Epithelial cell of esophagus (primary cell): ENCODE measurements around the gene PRELP.
A peak's percentile ranks its signal among the peaks of the same experiment; 100 is the strongest.

Experiments used
- DNase-seq: peaks from one replicate; pipeline ENCODE4 v3.0.0; 2010; ENCODE audit warnings: low read depth
- H3K4me3 ChIP-seq: 2 replicates; pipeline ENCODE4 v1.5.1; 2011; ENCODE audit warnings: mild to moderate bottlenecking, low read length, control low read depth
- CTCF ChIP-seq: IDR thresholded peaks from 2 replicates; pipeline ENCODE4 v1.5.1; 2011; ENCODE audit warnings: low read depth, mild to moderate bottlenecking, low read length, control low read depth, inconsistent platforms; ENCODE audit not compliant: insufficient read depth; ENCODE audit errors: missing control alignments

The PRELP gene

GRCh38 chr1:203536575-203536974 is 61.0 kb downstream of the PRELP start:
- TF ChIP-seq CTCF = no peak
- DNase-seq = no peak
- H3K4me3 ChIP-seq = no peak overlapping the region

GRCh38 chr1:203536980-203537455 is 61.4 kb downstream of the PRELP start:
- DNase-seq = peak; percentile 90
- no peak overlapping the region for H3K4me3 ChIP-seq
- TF ChIP-seq CTCF = no peak

GRCh38 chr1:203537806-203538464 is 62.3 kb downstream of the PRELP start:
- TF ChIP-seq CTCF = no peak
- H3K4me3 ChIP-seq = no peak overlapping the region
- DNase-seq = no peak

DNA sequence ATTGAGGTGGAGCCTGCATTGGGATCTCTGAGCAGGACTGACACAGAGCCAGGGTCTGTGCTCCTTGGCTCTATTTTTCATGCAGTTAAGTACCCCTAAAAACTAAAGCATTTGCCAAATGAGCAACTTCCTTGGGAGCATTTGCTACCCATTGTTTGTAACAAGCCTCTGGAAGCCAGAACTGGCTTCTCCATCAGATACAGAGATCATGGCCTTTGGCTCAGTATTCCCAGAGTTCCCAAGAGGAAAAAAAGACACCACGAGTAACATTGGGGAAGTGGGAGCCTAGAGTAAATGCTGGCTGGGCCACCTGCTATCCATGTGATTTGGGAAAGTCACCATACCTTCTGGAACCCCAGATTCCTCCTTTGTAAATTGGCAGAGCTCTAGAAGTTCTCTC is 63.1 kb downstream of the PRELP start:
- no peak for TF ChIP-seq CTCF
- DNase-seq = no peak
- no peak overlapping the region for H3K4me3 ChIP-seq

GRCh38 chr1:203539831-203540546 is 64.4 kb downstream of the PRELP start:
- DNase-seq = no peak
- no peak for TF ChIP-seq CTCF
- no peak overlapping the region for H3K4me3 ChIP-seq
